GM12891 (cell line): ENCODE data around the gene CES5A.
"Not testable (repeated sequence)": the region's sequence is repeated elsewhere in the genome, so short reads cannot be mapped to it uniquely, and the experiment has no call there.

Experiments used
- POLR2A ChIP-seq: IDR thresholded peaks from 2 replicates; pipeline ENCODE4 v1.6.1; 2011; ENCODE audit warnings: low read depth, low read length, control low read depth
- POLR2AphosphoS5 ChIP-seq: IDR thresholded peaks from 2 replicates; pipeline ENCODE4 v1.6.1; 2011; ENCODE audit warnings: low read depth, low read length, control low read depth
- TAF1 ChIP-seq: IDR thresholded peaks from 2 replicates; pipeline ENCODE4 v1.6.1; 2011; ENCODE audit warnings: low read depth, low read length, control low read depth

DNA sequence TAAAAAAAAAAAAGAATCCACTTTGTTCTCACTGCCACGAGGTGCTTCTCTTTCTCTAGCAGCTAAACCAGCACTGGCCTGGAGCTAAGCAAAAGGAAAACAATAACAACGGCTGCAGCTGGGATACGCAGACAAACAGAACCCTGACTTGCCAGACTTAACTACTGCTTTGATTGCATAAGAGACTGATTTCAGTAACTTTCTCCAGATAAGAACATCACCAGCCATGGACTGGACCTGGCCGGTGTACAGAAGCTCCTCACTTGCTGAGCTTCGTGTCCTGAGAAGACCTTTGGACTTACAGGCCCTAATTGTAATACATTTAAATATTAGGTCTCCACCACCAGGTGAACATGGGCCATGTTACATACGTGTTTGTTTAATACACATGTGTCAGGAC lies 70.1 kb downstream of the CES5A start:
- not testable (repeated sequence) for TF ChIP-seq POLR2A, TAF1, POLR2AphosphoS5
